Measurements from ENCODE around the gene SNAP29. TPM values are rescaled to one million over a fixed set of nuclear protein-coding genes. Genes with fewer than 3 reads are reported as not detected.

Gene SNAP29
- total RNA-seq, 1 experiment from 2014 or later = 23.9 TPM

DNA sequence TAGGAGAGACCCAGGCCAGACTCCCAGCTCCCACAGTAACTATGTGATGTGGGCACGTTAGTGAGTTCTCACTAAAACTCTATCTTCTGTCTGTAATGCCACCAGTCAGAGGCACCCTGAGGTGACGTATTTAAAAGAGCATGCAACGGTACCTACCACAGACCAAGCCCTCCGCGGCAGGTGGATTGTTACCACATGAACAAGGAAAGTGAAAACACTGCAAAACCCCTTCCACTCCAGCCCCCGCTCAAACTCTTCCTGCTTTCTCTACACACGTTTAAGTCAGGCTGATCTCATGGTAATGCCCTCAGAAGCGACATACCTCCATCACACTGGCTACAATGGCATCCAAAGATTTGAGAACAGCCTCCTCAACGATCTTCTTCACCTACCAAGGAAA, 48.2 kb upstream of the SNAP29 start:
- Histone ChIP-seq H3K27ac (ENCODE audit: low read length) (no peak overlapping the region), H3K4me2 (ENCODE audit: low read length) (no peak overlapping the region), H4K20me1 (ENCODE audit: low read length) (no peaks in the 10 kb centered on the region), H3K79me2 (ENCODE audit: low read length) (no peaks in the 10 kb centered on the region), H3K27me3 (ENCODE audit: low read length) (no peaks in the 10 kb centered on the region), H3K9me3 (ENCODE audit: low read length) (no peaks in the 10 kb centered on the region), H2AFZ (ENCODE audit: low read length) (no peak overlapping the region), H3K4me3 (ENCODE audit: low read length) (no peak overlapping the region), H3K9me2 (replicated peaks; ENCODE audit: low read length) (no peaks in the 10 kb centered on the region), H3K4me1 (ENCODE audit: insufficient read depth, low read length) (peaks cover 21% of the 10 kb centered on the region), H3K36me3 (ENCODE audit: low read depth, low read length) (peaks cover 5% of the 10 kb centered on the region; the same call in 1 of the 2 replicates), H3K9ac (ENCODE audit: low read length) (no peak overlapping the region), H3F3A (ENCODE audit: low read length, unreplicated experiment) (no peaks in the 10 kb centered on the region)
- DNase-seq (no peak), ATAC-seq (no peak)
- intact Hi-C loops (cut with micrococcal nuclease) = no loop called here
- no peak for TF ChIP-seq EZH2 (IDR thresholded peaks at IDR 0.05; ENCODE audit: low read length, unreplicated experiment)
- TF ChIP-seq, protein P1, sequence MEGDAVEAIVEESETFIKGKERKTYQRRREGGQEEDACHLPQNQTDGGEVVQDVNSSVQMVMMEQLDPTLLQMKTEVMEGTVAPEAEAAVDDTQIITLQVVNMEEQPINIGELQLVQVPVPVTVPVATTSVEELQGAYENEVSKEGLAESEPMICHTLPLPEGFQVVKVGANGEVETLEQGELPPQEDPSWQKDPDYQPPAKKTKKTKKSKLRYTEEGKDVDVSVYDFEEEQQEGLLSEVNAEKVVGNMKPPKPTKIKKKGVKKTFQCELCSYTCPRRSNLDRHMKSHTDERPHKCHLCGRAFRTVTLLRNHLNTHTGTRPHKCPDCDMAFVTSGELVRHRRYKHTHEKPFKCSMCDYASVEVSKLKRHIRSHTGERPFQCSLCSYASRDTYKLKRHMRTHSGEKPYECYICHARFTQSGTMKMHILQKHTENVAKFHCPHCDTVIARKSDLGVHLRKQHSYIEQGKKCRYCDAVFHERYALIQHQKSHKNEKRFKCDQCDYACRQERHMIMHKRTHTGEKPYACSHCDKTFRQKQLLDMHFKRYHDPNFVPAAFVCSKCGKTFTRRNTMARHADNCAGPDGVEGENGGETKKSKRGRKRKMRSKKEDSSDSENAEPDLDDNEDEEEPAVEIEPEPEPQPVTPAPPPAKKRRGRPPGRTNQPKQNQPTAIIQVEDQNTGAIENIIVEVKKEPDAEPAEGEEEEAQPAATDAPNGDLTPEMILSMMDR (conservative IDR thresholded peaks at IDR 0.05; ENCODE audit: low read depth, low read length) = no peak
- TF ChIP-seq EZH2phosphoT487 (IDR thresholded peaks at IDR 0.05; ENCODE audit: borderline replicate concordance, low read length) = no peak
- CTCF ChIA-PET = no interaction called here
- no TSS peak for BruUV-seq (replicated peaks)
- POLR2A ChIA-PET (ENCODE audit: unreplicated experiment) = no interaction called here

DNA sequence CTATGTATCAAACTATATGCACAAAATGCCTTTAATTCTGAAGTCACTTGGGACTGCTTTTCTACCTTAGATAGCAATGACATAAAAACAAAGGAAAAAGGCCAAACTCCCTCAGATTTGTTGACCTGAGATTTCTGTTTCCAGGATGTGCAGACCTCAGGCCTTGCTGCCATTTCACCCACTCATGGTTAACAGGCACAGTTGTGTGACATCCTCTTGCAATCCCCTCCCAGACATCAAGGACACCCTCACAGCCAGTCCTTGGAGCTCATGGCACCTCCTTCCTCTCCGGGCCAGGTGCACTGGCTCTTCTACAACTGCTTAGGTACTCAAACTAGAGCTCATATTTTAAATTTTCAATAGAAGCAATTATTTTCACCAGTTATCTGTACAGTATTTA, 47.6 kb upstream of the SNAP29 start:
- H3K27me3 ChIP-seq (ENCODE audit: low read length) = no peaks in the 10 kb centered on the region
- no TSS peak for BruUV-seq (replicated peaks)
- no peaks in the 10 kb centered on the region for H3F3A ChIP-seq (ENCODE audit: low read length, unreplicated experiment)
- H2AFZ ChIP-seq (ENCODE audit: low read length) = no peak overlapping the region
- no peak overlapping the region for H3K9ac ChIP-seq (ENCODE audit: low read length)
- H3K9me2 ChIP-seq (replicated peaks; ENCODE audit: low read length) = no peaks in the 10 kb centered on the region
- no peak for ATAC-seq
- TF ChIP-seq EZH2phosphoT487 (IDR thresholded peaks at IDR 0.05; ENCODE audit: borderline replicate concordance, low read length) = no peak
- no peak for TF ChIP-seq EZH2 (IDR thresholded peaks at IDR 0.05; ENCODE audit: low read length, unreplicated experiment)
- TF ChIP-seq, protein P1 (conservative IDR thresholded peaks at IDR 0.05; ENCODE audit: low read depth, low read length) = no peak
- H3K4me2 ChIP-seq (ENCODE audit: low read length) = no peak overlapping the region
- ChIA-PET CTCF (no interaction called here), POLR2A (ENCODE audit: unreplicated experiment) (no interaction called here)
- no peaks in the 10 kb centered on the region for H3K9me3 ChIP-seq (ENCODE audit: low read length)
- peaks cover 5% of the 10 kb centered on the region; the same call in 1 of the 2 replicates for H3K36me3 ChIP-seq (ENCODE audit: low read depth, low read length)
- no peaks in the 10 kb centered on the region for H4K20me1 ChIP-seq (ENCODE audit: low read length)
- H3K79me2 ChIP-seq (ENCODE audit: low read length) = no peaks in the 10 kb centered on the region
- H3K4me1 ChIP-seq (ENCODE audit: insufficient read depth, low read length) = peaks cover 16% of the 10 kb centered on the region
- no peak overlapping the region for H3K4me3 ChIP-seq (ENCODE audit: low read length)
- no peak for DNase-seq
- H3K27ac ChIP-seq (ENCODE audit: low read length) = no peak overlapping the region
- intact Hi-C loops (cut with micrococcal nuclease) = no loop called here

DNA sequence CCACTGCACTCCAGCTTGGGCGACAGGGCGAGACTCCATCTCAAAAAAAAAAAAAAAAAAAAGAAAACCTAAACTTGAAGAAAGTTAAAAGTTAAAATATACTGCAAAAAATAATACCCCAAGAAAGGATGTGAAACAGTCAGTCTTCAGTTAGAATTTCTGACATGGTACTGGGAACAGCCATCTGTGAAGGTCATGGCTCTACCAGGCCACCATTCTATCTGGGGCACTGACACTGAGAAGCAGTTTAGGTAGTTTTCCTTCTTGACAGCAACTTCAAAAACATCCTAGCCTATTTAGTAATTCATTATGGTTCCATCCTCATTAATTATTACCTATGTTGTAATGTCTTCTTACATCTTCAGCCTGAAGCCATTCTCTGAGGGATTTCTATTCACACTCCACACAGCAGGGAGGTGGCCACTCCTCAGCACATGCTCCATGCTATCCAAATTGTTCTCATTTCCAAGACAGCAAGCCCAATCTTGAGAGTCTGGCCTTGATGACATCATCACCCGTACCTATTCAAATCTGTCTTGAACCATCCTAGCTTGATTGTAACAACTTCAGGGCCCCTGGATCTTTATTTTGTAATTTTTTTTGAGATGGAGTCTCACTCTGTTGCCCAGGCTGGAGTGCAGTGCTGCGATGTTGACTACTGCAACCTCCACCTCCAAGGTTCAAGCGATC, 46.7 kb upstream of the SNAP29 start:
- no peak overlapping the region for H3K4me2 ChIP-seq (ENCODE audit: low read length)
- H3K9ac ChIP-seq (ENCODE audit: low read length) = no peak overlapping the region
- H3K9me3 ChIP-seq (ENCODE audit: low read length) = no peaks in the 10 kb centered on the region
- no TSS peak for BruUV-seq (replicated peaks)
- POLR2A ChIA-PET (ENCODE audit: unreplicated experiment) = no interaction called here
- no peaks in the 10 kb centered on the region for H3K9me2 ChIP-seq (replicated peaks; ENCODE audit: low read length)
- H3K79me2 ChIP-seq (ENCODE audit: low read length) = no peaks in the 10 kb centered on the region
- H3K27me3 ChIP-seq (ENCODE audit: low read length) = no peaks in the 10 kb centered on the region
- CTCF ChIA-PET = no interaction called here
- peaks cover 8% of the 10 kb centered on the region for H3K4me1 ChIP-seq (ENCODE audit: insufficient read depth, low read length)
- H3K27ac ChIP-seq (ENCODE audit: low read length) = no peak overlapping the region
- peaks cover 2% of the 10 kb centered on the region; the same call in 1 of the 2 replicates for H3K36me3 ChIP-seq (ENCODE audit: low read depth, low read length)
- no peaks in the 10 kb centered on the region for H4K20me1 ChIP-seq (ENCODE audit: low read length)
- ATAC-seq (no peak), DNase-seq (no peak)
- H2AFZ ChIP-seq (ENCODE audit: low read length) = no peak overlapping the region
- TF ChIP-seq, protein P1 (conservative IDR thresholded peaks at IDR 0.05; ENCODE audit: low read depth, low read length) = no peak
- TF ChIP-seq EZH2 (IDR thresholded peaks at IDR 0.05; ENCODE audit: low read length, unreplicated experiment) = no peak
- no peak for TF ChIP-seq EZH2phosphoT487 (IDR thresholded peaks at IDR 0.05; ENCODE audit: borderline replicate concordance, low read length)
- H3F3A ChIP-seq (ENCODE audit: low read length, unreplicated experiment) = no peaks in the 10 kb centered on the region
- no peak overlapping the region for H3K4me3 ChIP-seq (ENCODE audit: low read length)
- intact Hi-C loops (cut with micrococcal nuclease) = no loop called here

Measured in PC-3 (cell line).